MM.1S (cell line): ENCODE data around the gene PNPLA2.

Experiments used
- DNase-seq: peaks from one replicate; pipeline ENCODE4 v3.0.0-alpha.2; 2015
- H2AFZ ChIP-seq: fragments of 300-600 bp; sonication (generic); 2 replicates; pipeline ENCODE4 v1.6.0; 2016; ENCODE audit warnings: antibody characterized with exemption, low read length
- H3F3A ChIP-seq: fragments of 300-600 bp; sonication (generic); 2 replicates; pipeline ENCODE4 v1.6.1; 2016; ENCODE audit warnings: mild to moderate bottlenecking, antibody characterized with exemption, low read length, moderate library complexity, mixed read lengths; ENCODE audit not compliant: insufficient read depth
- H3K27ac ChIP-seq: fragments of 300-600 bp; sonication (generic); 2 replicates; pipeline ENCODE4 v1.5.1; 2016; ENCODE audit warnings: mild to moderate bottlenecking, low read length
- H3K27me3 ChIP-seq: fragments of 300-600 bp; sonication (generic); replicated peaks from 2 replicates; pipeline ENCODE4 v1.6.0; 2016; ENCODE audit warnings: low read length; ENCODE audit not compliant: insufficient read depth
- H3K36me3 ChIP-seq: fragments of 300-600 bp; sonication (generic); replicated peaks from 2 replicates; pipeline ENCODE4 v1.6.1; 2016; ENCODE audit warnings: mild to moderate bottlenecking, low read length, mixed read lengths; ENCODE audit not compliant: insufficient read depth
- H3K4me1 ChIP-seq: fragments of 300-600 bp; sonication (generic); 2 replicates; pipeline ENCODE4 v1.6.1; 2016; ENCODE audit warnings: low read length, mixed read lengths
- H3K4me2 ChIP-seq: fragments of 300-600 bp; sonication (generic); 2 replicates; pipeline ENCODE4 v1.6.0; 2016; ENCODE audit warnings: low read depth, low read length
- H3K4me3 ChIP-seq: fragments of 300-600 bp; sonication (generic); 2 replicates; pipeline ENCODE4 v1.5.1; 2016; ENCODE audit warnings: low read length, mixed read lengths
- H3K79me2 ChIP-seq: fragments of 300-600 bp; sonication (generic); 2 replicates; pipeline ENCODE4 v1.6.1; 2016; ENCODE audit warnings: mixed run types, low read length, mixed read lengths
- H3K9ac ChIP-seq: fragments of 300-600 bp; sonication (generic); 2 replicates; pipeline ENCODE4 v1.6.1; 2016; ENCODE audit warnings: low read length, mixed read lengths
- H3K9me2 ChIP-seq: fragments of 300-600 bp; sonication (generic); replicated peaks from 2 replicates; pipeline ENCODE4 v1.6.1; 2016; ENCODE audit warnings: mild to moderate bottlenecking, low read length, mixed read lengths; ENCODE audit not compliant: insufficient read depth
- H3K9me3 ChIP-seq: fragments of 300-600 bp; sonication (generic); replicated peaks from 2 replicates; pipeline ENCODE4 v1.6.1; 2016; ENCODE audit warnings: mild to moderate bottlenecking, low read length, mixed read lengths; ENCODE audit not compliant: insufficient read depth
- H4K20me1 ChIP-seq: fragments of 300-600 bp; sonication (generic); 2 replicates; pipeline ENCODE4 v1.6.1; 2016; ENCODE audit warnings: mild to moderate bottlenecking, low read length, moderate library complexity, mixed read lengths; ENCODE audit not compliant: insufficient read depth
- CTCF ChIP-seq: fragments of 300-600 bp; sonication (generic); IDR thresholded peaks from 2 replicates; pipeline ENCODE4 v1.5.1; 2016; ENCODE audit warnings: antibody characterized with exemption, low read length, mixed read lengths
- EZH2 ChIP-seq: fragments of 300-600 bp; sonication (generic); optimal IDR thresholded peaks from 2 replicates; pipeline ENCODE3; 2017; ENCODE audit warnings: low read depth, mild to moderate bottlenecking, antibody characterized with exemption, low read length, mixed read lengths
- EZH2phosphoT487 ChIP-seq: fragments of 300-600 bp; sonication (generic); IDR thresholded peaks from 2 replicates; pipeline ENCODE4 v1.6.1; 2018; ENCODE audit warnings: antibody characterized with exemption, low read length

PNPLA2 gene

GRCh38 chr11:866481-866880 is 47.8 kb downstream of the PNPLA2 start:
- Histone ChIP-seq H3K36me3 (no peaks in the 10 kb centered on the region), H3K9ac (no peak overlapping the region), H3K4me1 (no peaks in the 10 kb centered on the region), H3K4me3 (no peak overlapping the region), H3K79me2 (no peaks in the 10 kb centered on the region), H3K27me3 (peaks cover 22% of the 10 kb centered on the region), H4K20me1 (no peaks in the 10 kb centered on the region), H3F3A (no peaks in the 10 kb centered on the region), H3K4me2 (no peak overlapping the region), H3K9me2 (no peaks in the 10 kb centered on the region), H3K9me3 (no peaks in the 10 kb centered on the region), H2AFZ (no peak overlapping the region), H3K27ac (no peak overlapping the region)
- no peak for TF ChIP-seq EZH2
- TF ChIP-seq CTCF = no peak
- no peak for TF ChIP-seq EZH2phosphoT487
- no peak for DNase-seq

GRCh38 chr11:867856-868358 is 49.2 kb downstream of the PNPLA2 start:
- no peak overlapping the region for H2AFZ ChIP-seq
- no peak for DNase-seq
- H3K79me2 ChIP-seq = no peaks in the 10 kb centered on the region
- no peak overlapping the region for H3K4me2 ChIP-seq
- H3K27ac ChIP-seq = no peak overlapping the region
- no peaks in the 10 kb centered on the region for H4K20me1 ChIP-seq
- peaks cover 8% of the 10 kb centered on the region; the same call in 1 of the 2 replicates for H3K27me3 ChIP-seq
- no peaks in the 10 kb centered on the region for H3K4me1 ChIP-seq
- H3K9me3 ChIP-seq = no peaks in the 10 kb centered on the region
- H3K9me2 ChIP-seq = no peaks in the 10 kb centered on the region
- no peak overlapping the region for H3K4me3 ChIP-seq
- no peak overlapping the region for H3K9ac ChIP-seq
- H3K36me3 ChIP-seq = no peaks in the 10 kb centered on the region
- H3F3A ChIP-seq = no peaks in the 10 kb centered on the region
- no peak for TF ChIP-seq EZH2
- TF ChIP-seq EZH2phosphoT487 = no peak
- TF ChIP-seq CTCF = no peak

GRCh38 chr11:868394-868793 is 49.7 kb downstream of the PNPLA2 start:
- H3K27ac ChIP-seq = no peak overlapping the region
- no peak overlapping the region for H2AFZ ChIP-seq
- no peaks in the 10 kb centered on the region for H3K36me3 ChIP-seq
- H3K4me1 ChIP-seq = no peaks in the 10 kb centered on the region
- peaks cover 3% of the 10 kb centered on the region; the same call in 1 of the 2 replicates for H3K27me3 ChIP-seq
- no peaks in the 10 kb centered on the region for H3K9me3 ChIP-seq
- H4K20me1 ChIP-seq = no peaks in the 10 kb centered on the region
- H3K9ac ChIP-seq = no peak overlapping the region
- no peaks in the 10 kb centered on the region for H3K79me2 ChIP-seq
- no peak overlapping the region for H3K4me2 ChIP-seq
- no peaks in the 10 kb centered on the region for H3F3A ChIP-seq
- no peaks in the 10 kb centered on the region for H3K9me2 ChIP-seq
- DNase-seq = no peak
- no peak overlapping the region for H3K4me3 ChIP-seq
- TF ChIP-seq EZH2 (no peak), EZH2phosphoT487 (no peak), CTCF (no peak)
